ENCODE data around the gene ZNF761. TPM values are rescaled to one million over a fixed set of nuclear protein-coding genes. Genes with fewer than 3 reads are reported as not detected.
A peak's percentile ranks its signal among the peaks of the same experiment; 100 is the strongest.

ZNF761 gene
- total and polyA plus RNA-seq, 2 of the 13 experiments (the other 11 are each of a cell fraction or from before 2014, with no cell fraction given): 11.6 to 16.2 TPM

DNA sequence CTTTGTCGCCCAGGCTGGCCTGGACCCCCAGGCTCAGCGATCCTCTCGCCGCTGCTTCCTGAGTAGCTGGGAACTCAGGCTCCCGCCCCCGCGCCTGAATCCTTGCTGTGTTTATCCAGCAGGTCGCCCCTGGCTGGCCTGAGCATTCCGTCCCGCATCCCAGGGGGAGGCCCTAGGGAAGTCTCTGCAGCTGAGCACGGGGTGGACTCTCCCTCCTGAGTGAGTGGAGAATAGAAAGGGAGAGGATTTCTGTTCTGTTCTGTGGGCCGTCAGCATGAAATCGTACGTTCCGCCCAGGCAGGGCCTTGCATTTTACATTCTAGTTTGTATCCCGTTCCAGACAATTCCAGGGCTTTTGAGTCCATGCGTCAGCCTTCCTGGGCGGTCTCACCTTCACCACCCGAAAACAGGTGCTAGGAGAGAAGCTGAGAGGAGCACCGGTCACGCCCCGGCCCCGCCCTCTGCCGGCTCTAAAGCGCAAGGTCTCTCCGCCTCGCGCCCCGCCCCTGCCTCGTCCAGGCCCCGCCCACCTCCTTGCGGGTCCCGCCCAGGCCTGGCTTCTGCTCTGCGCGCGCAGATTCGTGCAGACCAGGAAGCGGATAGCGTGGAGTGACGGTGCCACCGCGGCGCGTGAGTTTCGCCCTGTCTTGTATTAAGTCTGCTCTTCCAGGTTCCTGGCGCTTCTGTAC lies at the start of gene ZNF761 (continued):
- TF ChIP-seq, protein P1, sequence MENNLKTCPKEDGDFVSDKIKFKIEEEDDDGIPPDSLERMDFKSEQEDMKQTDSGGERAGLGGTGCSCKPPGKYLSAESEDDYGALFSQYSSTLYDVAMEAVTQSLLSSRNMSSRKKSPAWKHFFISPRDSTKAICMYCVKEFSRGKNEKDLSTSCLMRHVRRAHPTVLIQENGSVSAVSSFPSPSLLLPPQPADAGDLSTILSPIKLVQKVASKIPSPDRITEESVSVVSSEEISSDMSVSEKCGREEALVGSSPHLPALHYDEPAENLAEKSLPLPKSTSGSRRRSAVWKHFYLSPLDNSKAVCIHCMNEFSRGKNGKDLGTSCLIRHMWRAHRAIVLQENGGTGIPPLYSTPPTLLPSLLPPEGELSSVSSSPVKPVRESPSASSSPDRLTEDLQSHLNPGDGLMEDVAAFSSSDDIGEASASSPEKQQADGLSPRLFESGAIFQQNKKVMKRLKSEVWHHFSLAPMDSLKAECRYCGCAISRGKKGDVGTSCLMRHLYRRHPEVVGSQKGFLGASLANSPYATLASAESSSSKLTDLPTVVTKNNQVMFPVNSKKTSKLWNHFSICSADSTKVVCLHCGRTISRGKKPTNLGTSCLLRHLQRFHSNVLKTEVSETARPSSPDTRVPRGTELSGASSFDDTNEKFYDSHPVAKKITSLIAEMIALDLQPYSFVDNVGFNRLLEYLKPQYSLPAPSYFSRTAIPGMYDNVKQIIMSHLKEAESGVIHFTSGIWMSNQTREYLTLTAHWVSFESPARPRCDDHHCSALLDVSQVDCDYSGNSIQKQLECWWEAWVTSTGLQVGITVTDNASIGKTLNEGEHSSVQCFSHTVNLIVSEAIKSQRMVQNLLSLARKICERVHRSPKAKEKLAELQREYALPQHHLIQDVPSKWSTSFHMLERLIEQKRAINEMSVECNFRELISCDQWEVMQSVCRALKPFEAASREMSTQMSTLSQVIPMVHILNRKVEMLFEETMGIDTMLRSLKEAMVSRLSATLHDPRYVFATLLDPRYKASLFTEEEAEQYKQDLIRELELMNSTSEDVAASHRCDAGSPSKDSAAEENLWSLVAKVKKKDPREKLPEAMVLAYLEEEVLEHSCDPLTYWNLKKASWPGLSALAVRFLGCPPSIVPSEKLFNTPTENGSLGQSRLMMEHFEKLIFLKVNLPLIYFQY (CRISPR knock-in tag; IDR thresholded peaks at IDR 0.05; ENCODE audit: borderline replicate concordance): 0 out of 2 replicates have a peak, but pooled peaks have one; percentile 13
- TF ChIP-seq ZNF782 (CRISPR knock-in tag; IDR thresholded peaks at IDR 0.05; ENCODE audit: borderline replicate concordance): 0 out of 2 replicates have a peak, but pooled peaks have one; percentile 21
- TF ChIP-seq NAIF1 (CRISPR knock-in tag; IDR thresholded peaks at IDR 0.05; ENCODE audit: borderline replicate concordance): no peak
- TF ChIP-seq HNF4A (CRISPR knock-in tag; IDR thresholded peaks at IDR 0.05): no peak; the same call in 1 of the 2 replicates
- no peak for TF ChIP-seq RELA (CRISPR knock-in tag; IDR thresholded peaks at IDR 0.05)
- no peak for TF ChIP-seq CAMTA2 (CRISPR knock-in tag; IDR thresholded peaks at IDR 0.05; ENCODE audit: borderline replicate concordance)
- no peak for TF ChIP-seq ZNF646 (CRISPR knock-in tag; IDR thresholded peaks at IDR 0.05)
- TF ChIP-seq NKX3-1 (CRISPR knock-in tag; IDR thresholded peaks at IDR 0.05): no peak
- TF ChIP-seq ZNF788 (CRISPR knock-in tag; IDR thresholded peaks at IDR 0.05; ENCODE audit: borderline replicate concordance): peak; percentile 35; the same call in 1 of the 2 replicates
- TF ChIP-seq MXD4 (CRISPR knock-in tag; IDR thresholded peaks at IDR 0.05): peak; percentile 60
- 0 out of 2 replicates have a peak, but pooled peaks have one; percentile 42 for TF ChIP-seq ZNF776 (CRISPR knock-in tag; IDR thresholded peaks at IDR 0.05)
- TF ChIP-seq ZNF337 (CRISPR knock-in tag; IDR thresholded peaks at IDR 0.05; ENCODE audit: borderline replicate concordance, low read depth): no peak
- TF ChIP-seq CHD2 (IDR thresholded peaks at IDR 0.05; ENCODE audit: low read depth, low read length): no peak
- no peak for TF ChIP-seq RARA (CRISPR knock-in tag; IDR thresholded peaks at IDR 0.05)
- TF ChIP-seq MIER2 (CRISPR knock-in tag; IDR thresholded peaks at IDR 0.05): no peak
- TF ChIP-seq ZFY (CRISPR knock-in tag; IDR thresholded peaks at IDR 0.05): peak; percentile 54
- peak; percentile 74 to 91 for TF ChIP-seq POLR2A (IDR thresholded peaks at IDR 0.05; ENCODE audit: insufficient read depth in 1 of 2, low read depth in 2 of 2, low read length in 2 of 2)
- TF ChIP-seq PPARG (CRISPR knock-in tag; conservative IDR thresholded peaks at IDR 0.05): 0 out of 2 replicates have a peak, but pooled peaks have one; percentile 29
- no peak for TF ChIP-seq ATF7 (IDR thresholded peaks at IDR 0.05)
- TF ChIP-seq ATF7 (CRISPR knock-in tag; IDR thresholded peaks at IDR 0.05): no peak
- no peak for TF ChIP-seq NR2F6 (IDR thresholded peaks at IDR 0.05)
- no peak for TF ChIP-seq NR2F6 (CRISPR knock-in tag; IDR thresholded peaks at IDR 0.05)
- no peak for TF ChIP-seq ZNF562 (CRISPR knock-in tag; IDR thresholded peaks at IDR 0.05; ENCODE audit: borderline replicate concordance)

All from HepG2 (cell line).